Activated T-helper 9 cell treated with anti-CD3 and anti-CD28 coated beads, Interleukin-2, amount 50 U/mL, for 16 hours (primary cell): Measurements from ENCODE around the gene TIGIT.

Experiments
- DNase-seq: peaks from one replicate; pipeline ENCODE4 v3.0.0-alpha.2; 2020; ENCODE audit warnings: low read depth

TIGIT gene

GRCh38 chr3:114310695-114311094 lies 16.9 kb downstream of the TIGIT start:
- no peak for DNase-seq

GRCh38 chr3:114313426-114313825 lies 19.6 kb downstream of the TIGIT start:
- no peak for DNase-seq

GRCh38 chr3:114314282-114314681 lies 20.5 kb downstream of the TIGIT start:
- DNase-seq = no peak

- no peak for DNase-seq
Measured at GRCh38 chr3:114318295-114318694, 24.5 kb downstream of the TIGIT start.

DNA sequence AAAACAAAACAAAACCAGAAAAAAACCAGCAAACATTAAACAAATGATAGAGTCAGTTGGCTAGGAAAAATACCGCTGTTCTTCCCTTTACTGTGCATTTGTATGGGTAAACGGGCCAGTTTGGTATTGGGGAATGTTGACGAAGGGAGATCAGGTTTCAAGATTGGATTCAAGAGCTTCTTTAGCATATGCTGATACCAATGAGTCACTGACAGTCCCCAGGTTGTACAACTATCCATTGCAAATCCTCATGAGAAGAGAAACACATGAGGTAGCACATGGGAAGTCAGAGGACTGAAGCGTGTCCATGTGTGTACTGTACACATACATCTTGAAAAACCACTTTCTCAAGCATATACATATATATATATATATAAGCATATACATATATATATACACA lies 25.6 kb downstream of the TIGIT start:
- DNase-seq = no peak

DNA sequence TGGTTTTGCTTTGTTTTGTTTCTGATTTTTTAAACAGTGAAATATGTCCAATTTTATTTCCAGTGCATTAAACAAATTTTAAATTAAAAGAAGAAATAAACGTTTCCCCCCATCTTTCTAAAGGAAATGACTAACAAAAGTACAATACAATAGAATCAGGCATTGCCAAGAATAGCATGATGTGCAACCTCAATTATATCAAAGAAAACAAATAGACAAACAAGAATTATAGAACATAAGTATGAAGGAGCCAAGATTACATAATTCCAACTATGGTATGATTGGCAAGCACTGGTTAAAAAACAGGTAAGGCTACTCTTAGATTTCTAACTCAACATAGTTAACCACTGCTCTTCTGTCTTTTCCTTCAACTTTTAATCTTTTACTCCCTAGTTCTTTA lies 26.4 kb downstream of the TIGIT start:
- DNase-seq = no peak

DNA sequence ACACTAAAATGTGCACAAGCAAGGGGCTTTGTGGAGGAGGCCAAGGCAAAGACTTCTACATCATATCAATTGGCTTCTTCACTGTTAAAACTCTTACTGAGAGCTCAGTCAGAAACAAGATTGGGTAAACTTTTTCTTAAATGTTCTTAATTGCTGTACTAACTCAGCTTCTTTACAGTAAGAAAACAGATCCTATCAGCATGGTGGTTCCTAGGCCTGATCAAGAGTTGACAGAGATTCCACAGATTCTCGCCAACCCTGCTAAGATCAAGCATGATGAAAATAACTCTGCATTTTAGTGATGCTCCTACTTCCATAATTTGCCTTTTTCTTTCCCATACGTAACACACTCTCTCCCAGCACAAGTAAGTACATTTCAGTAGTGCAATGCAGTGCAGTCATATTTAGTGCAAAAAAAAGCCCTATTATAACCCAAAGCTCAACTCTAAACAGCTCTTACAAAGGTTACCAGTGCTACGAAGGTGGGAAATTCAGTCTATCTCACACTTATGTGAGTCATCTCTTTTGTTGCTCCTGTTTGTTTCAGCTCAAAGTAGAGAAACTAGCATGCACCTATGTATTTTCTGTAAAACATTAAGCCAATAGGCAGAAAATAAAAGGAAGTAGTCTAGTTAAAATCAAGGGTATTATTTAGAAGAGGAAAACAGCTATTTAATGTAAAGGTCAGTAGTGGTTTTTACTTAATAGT lies 29.9 kb downstream of the TIGIT start:
- no peak for DNase-seq

DNA sequence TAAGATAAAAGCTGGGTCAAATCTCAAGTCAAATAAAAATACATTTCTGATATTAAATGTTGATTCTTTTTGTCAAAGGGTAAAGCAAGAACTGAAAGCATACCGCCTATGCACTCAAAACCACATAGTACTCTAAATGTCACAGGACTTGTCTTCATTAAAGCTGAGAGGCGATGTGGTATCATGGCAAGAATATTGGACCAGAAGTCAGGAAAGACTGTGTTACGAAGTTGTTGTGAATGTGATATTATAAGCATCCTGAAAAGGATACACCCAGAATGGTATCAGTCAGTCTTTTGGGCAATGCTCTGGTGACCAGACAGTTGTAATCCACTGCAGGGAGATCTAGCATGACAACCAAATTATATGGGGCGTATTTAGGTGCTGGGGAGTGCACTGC lies 33.8 kb downstream of the TIGIT start:
- DNase-seq = no peak

DNA sequence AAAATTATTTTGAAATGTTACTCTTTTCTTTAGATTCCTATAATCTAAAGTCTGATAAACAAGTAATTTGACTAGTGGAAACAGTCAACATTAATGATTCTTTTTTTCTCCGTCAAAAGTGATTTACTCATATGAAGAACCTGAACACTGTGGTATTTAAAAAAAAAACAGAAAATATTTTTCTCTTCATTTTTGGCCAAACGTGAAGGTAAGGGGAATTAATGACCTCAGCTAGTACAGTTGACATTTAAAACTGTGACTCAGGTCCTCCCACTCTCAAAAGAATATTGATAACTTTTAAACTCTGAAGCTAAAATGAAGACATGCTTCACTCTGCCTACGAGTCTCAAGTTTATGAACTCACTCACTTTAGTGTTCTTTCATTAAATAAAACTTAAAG lies 34.5 kb downstream of the TIGIT start:
- DNase-seq = no peak

GRCh38 chr3:114329823-114330222 lies 36.0 kb downstream of the TIGIT start:
- no peak for DNase-seq

- DNase-seq = no peak
Measured at GRCh38 chr3:114331007-114331406, 37.2 kb downstream of the TIGIT start.

DNA sequence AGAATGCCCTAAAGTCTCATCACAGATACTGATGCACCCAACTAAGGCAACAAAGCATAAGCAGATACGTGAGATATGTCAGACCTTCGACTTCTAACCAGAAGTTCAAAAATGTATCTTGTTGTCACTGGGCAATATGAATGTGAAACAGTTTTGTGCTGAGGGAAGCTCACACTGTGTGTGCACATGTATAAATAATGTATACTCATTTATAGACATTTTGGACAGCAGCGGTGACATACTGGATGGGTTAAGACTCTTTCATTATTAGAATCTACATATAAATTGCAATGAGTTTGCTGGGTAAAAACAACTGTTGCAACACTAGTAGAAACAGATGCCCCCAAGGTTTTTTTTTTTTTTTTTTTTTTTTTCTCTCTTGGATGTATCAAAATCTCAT lies 37.9 kb downstream of the TIGIT start:
- no peak for DNase-seq

- DNase-seq = no peak
Measured at GRCh38 chr3:114332342-114333179, 38.7 kb downstream of the TIGIT start.

GRCh38 chr3:114333180-114333922 lies 39.5 kb downstream of the TIGIT start:
- no peak for DNase-seq

GRCh38 chr3:114333923-114334240 lies 40.1 kb downstream of the TIGIT start:
- no peak for DNase-seq

- DNase-seq = no peak
Measured at GRCh38 chr3:114336122-114336697, 42.4 kb downstream of the TIGIT start.

DNA sequence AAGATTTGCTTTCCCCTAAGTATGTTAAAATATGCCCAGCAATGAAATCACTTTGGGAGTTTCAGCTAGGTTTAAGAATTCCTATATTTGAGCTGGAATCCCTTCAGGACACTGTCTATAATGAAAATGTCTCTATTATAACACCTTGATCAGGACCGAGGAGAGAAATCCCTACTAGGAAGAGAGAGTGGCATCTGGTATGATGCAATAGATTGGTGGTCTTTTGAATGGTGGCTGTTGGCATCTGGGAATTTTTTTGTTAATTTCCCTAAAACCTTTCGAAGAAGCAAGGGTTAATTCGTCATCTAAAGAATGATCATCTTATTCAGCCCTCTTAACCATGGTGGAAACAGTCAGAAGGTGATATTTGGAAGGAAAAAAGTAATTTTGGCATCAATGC lies 43.0 kb downstream of the TIGIT start:
- no peak for DNase-seq

GRCh38 chr3:114338651-114339357 lies 45.0 kb downstream of the TIGIT start:
- DNase-seq = no peak

- no peak for DNase-seq
Measured at GRCh38 chr3:114344492-114344891, 50.7 kb downstream of the TIGIT start.

GRCh38 chr3:114350271-114350670 lies 56.4 kb downstream of the TIGIT start:
- no peak for DNase-seq

DNA sequence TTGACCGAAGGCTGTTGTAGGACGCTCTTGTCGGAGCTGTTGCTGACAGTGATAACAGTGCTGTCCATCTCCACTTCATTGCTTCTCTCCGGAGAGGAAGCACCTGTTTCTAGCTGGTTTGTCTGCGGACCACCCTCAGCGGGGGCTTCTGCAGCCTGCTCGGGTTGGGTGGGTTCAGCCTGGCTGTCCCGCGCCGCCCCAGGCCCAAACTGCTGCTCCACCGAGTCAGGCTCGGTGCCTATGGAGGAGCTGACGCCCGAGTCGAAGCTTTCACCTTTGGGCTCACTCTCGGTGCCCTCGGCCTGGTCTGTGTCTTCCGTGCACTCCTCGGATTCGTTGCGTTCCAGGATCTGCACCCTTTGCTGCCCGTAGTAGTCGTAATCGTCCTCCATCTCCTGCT lies 56.9 kb downstream of the TIGIT start:
- no peak for DNase-seq
